GM23248 (cell line): ENCODE measurements around the gene SH3BP1.

Source experiments
- EZH2 ChIP-seq: fragments of 200-600 bp; sonication (generic); IDR thresholded peaks from 2 replicates; pipeline ENCODE4 v1.6.1; 2018; ENCODE audit warnings: antibody characterized with exemption, mild to moderate bottlenecking; ENCODE audit not compliant: insufficient read depth, poor library complexity, severe bottlenecking
- EZH2phosphoT487 ChIP-seq: fragments of 200-600 bp; sonication (generic); IDR thresholded peaks from 2 replicates; pipeline ENCODE4 v1.6.1; 2018; ENCODE audit warnings: antibody characterized with exemption, moderate library complexity, mild to moderate bottlenecking, low read depth; ENCODE audit not compliant: insufficient read depth

GRCh38 chr22:37692627-37693285 is 53.3 kb downstream of the SH3BP1 start:
- TF ChIP-seq EZH2phosphoT487 (no peak), EZH2 (no peak)
